ENCODE measurements around the gene DNAJC18.
"Not testable (repeated sequence)": the region's sequence is repeated elsewhere in the genome, so short reads cannot be mapped to it uniquely, and the experiment has no call there.

DNAJC18 gene

DNA sequence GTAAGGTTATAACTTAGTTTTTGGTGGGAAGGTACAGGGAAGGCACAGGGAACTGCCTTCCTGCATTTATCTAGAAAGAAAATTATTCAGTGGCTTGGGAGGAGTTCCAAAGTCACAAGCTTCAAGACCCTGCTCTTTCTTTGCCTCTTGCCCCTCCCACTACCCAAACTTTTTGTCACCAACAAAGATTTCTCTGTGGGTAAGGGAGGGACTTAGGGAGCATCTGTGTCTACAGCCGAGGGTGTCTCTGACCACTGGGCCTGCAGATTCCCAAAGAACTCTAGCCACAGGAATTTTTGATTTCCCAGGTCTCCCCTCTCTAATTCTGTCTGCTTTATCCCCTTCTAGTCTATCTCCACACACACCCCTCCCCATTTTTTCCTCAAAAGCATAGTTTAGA lies 21.1 kb upstream of the DNAJC18 start:
- DNase-seq = no peak

DNA sequence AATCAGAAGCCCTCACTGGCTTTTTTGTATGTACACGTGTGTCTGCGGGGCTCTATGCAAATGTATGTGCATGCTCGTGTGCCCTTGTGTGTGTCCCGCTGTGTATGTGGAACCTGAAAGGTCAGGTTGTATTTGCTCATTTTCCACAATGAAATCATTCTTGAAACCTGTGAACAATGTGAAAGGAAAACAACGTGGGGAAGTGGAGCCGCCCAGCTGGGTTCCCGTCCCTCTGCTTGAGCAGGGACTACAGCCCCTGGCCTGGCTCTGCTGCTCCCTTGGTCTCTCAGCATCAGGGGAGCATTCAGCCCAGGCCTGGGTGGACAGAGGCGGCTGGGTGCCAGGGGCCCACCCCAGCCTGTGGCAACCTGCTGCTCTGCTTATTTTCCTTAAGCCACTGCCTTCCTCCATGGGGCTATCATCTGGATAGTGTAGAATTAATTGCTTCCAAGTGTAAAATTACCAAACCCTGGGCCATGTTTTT lies 20.2 kb upstream of the DNAJC18 start:
- DNase-seq = no peak

DNA sequence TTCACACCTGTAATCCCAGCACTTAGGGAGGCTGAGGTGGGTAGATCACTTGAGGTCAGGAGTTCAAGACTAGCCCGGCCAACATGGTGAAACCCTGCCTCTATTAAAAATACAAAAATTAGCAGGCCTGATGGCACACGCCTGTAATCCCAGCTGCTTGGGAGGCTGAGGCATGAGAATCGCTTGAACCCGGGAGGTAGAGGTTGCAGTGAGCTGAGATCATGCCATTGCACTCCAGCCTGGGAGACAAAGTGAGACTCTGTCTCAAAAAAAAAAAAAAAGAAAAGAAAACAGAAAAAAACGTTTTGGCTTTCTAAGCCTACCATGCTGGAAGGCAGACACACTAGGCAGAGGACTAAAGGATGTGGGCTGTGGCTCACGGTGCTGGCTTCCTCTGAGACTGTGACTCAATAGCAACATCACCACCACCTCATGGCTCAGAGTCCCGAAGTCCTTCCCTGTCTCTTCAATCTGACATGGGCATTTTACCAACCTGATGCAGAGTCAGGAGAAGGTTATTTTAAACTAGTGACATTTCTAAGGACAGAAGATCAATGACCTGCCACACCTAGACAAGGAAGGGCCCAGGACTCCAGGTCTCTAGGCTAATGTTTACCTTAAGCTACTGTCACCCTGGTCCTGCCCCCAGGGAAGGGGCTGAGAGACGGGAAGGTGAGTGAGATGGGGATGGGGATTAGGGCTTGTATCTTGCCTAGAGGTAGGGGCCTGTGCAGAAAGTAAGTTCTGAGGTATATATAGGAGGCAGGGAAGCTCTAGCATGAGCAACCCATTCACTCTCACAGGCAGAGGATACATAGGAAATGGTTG lies 19.5 kb upstream of the DNAJC18 start:
- DNase-seq = peak; percentile 89

DNA sequence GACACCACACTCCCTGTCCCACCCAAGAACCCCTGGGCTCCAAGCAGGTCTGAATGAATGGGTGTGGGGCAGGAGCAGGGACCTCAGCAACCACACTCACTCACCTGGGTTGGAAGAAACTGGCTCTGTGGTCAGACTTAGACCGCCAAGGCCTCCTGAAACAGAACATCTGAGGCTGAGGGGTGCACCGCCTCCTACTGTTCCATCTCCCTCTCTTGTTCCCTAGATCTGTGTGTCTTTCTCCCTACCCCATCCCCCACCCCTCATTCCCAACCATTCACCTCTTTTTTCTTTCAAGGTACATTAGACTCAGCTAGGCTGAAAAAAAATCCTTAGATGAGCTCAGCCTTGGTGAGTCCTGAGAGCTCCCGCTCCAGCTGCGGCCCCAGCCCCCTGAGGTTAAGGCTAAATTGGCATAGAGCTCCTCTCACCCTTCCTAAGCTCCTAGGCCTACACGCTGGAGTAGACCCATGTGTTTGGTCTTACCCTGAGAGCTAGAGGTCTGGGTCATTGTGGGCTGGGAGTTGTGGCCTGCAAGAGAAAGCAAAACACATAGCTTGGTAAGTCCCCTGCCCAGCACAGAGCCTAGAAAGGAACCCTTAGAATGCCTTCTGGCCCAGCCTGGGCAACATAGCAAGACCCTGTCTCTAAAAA lies 18.5 kb upstream of the DNAJC18 start:
- no peak for DNase-seq

DNA sequence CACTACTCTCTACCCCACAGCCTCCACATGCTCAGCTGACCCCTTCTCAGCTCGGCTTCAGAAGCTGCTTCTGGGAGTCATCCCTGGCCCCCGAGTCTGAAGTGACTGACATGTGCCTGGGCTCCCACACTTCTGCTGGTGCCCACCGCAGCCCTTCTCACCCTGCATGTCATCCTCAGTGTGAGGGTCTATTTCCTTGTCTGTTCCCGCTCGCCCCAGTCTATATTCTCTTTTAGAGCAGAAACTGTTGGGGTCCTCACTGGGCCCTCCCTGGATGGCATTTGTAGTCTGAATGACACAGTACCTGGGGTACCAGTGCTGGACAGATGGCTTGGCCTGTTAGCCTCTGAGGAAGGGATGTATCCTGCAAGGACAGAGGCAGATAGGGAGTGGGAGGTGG lies 17.9 kb upstream of the DNAJC18 start:
- DNase-seq = no peak

DNA sequence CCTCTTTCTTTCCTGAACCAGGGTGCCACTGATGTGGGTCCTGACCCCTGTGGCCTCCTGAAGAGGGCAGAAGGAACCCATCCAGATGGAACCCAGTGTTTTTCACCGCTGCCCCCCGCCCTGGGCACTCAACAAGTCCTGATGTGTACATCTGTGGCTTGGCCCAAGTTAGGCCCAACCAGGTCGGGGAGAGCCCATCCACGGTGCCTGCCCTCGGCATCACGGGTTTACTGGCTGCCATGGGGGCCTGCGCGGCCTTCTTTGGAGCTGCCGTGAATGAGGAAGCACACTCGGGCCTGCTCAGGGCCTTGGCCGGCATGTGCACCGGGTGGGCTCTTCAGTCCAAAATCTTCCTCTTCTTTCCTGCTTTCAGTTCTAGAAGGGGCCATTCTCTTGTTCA lies 17.5 kb upstream of the DNAJC18 start:
- no peak for DNase-seq

DNA sequence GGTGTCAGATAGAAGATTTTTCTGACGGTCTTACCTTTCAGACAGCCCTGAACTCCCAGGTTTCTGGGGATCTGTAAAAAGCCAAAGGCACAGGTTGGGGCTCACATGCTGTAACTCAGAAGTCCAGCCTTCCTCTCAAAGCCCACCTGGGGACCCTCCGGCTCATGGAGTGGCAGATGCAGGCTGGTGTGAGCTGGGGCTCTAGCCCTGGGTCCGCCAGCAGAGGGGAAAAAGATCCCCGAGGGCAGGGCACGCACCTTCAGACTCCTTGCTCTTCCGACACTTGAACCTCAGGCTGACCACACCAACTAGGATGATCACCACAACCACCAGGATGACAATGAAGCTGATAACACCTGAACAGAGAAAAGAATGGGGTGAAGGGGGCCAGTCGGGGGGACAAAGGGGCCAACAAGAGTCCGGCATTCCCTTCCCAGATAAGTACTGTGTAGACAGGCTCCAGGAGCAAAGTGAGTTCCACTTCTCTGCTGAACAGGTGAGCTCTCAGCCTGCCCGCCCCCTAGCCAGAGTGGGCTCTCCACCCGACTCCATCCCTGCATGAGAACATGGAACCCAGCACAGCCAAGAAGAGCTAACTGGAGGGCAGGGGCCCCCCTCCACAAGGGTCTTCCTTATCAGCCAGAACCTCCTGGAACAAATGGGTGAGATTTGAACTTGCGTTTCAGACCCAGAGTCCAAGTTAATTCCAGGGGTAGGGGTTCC lies 15.4 kb upstream of the DNAJC18 start:
- DNase-seq = no peak

DNA sequence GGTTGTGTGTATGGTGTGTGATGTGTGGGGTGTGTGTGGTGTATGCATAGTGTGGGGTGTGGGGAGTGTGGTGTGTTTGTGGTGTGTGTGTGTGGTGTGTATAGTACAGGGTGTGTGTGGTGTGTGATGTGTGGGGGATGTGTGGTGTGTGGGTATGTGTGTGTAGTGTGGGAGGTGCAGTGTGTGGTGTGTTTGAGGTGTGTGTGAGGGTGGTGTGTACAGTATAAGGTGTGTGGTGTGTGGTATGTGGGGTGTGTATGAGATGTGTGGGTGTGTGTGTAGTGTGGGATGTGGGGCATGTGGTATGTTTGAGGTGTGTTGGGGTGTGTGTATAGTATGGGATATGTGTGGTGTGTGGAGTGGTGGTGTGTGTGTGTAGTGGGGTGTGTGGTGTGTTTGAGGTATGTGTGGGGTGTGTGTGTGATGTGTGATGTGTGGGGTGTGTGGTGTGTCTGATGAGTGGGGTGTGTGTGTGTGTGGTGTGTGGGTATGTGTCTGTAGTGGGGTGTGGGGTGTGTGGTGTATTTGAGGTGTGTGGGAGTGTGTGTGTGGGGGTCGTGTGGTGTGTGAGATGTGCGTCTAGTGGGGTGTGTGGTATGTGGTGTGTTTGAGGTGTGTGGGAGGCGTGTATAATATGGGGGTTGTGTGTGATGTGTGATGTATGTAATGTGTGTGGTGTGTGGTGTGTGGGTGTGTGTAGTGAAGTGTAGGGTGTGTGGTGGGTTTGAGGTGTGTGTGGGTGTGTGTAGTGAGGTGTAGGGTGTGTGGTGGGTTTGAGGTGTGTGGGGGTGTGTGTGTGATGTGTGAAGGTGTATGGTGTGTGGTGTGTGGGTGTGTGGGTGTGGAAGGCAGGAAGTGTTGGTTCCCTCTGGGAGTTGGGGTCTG lies 14.6 kb upstream of the DNAJC18 start:
- no peak for DNase-seq

DNA sequence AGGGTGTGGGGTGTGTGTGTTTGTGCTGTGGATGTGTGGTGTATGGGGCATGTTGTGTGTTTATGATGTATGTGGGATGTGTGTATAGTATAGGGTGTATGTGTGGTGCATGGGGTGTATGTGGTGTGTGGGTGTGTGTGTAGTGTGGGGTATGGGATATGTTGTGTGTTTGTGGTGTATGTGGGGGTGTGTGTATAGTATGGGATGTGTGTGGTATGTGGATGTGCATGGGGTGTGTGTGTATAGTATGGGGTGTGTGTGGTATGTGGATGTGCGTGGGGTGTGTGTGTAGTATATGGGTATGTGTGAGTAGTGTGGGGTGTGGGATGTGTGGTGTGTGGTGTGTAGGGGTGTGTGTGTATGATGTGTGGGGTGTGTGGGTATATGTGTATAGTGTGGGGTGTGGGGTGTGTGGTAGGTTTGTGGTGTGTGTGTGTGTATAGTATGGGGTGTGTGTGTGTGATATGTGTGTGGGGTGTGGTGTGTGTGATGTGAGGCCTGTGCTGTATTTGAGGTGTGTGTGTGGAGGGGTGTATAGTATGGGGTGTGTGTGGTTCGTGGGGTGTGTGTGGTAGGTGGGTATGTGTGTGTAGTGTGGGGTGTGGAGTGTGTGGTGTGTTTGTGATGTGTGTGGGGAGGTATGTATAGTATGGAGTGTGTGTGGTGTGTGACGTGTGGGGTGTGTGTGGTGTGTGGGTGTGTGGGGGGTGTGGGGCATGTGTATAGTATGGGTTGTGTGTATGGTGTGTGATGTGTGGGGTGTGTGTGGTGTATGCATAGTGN lies 12.7 kb upstream of the DNAJC18 start:
- no peak for DNase-seq

DNA sequence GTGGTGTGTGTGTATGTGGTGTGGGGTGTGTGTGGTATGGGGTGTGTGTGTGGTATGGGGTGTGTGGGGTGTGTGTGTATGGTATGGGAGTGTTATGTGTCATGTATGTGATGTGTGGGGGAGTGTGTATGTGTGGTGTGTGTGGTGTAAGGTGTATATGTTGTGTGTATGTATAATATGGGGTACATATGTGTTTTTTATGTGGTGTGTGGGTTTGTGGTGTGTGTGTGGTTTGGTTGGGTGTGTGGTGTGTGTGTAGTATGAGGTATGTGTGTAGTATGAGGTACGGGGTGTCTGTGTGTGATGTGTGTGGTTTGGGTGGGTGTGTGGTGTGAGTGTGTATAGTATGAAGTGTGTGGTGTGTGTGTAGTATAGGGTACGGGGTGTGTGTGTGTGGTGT lies 11.9 kb upstream of the DNAJC18 start:
- no peak for DNase-seq

DNA sequence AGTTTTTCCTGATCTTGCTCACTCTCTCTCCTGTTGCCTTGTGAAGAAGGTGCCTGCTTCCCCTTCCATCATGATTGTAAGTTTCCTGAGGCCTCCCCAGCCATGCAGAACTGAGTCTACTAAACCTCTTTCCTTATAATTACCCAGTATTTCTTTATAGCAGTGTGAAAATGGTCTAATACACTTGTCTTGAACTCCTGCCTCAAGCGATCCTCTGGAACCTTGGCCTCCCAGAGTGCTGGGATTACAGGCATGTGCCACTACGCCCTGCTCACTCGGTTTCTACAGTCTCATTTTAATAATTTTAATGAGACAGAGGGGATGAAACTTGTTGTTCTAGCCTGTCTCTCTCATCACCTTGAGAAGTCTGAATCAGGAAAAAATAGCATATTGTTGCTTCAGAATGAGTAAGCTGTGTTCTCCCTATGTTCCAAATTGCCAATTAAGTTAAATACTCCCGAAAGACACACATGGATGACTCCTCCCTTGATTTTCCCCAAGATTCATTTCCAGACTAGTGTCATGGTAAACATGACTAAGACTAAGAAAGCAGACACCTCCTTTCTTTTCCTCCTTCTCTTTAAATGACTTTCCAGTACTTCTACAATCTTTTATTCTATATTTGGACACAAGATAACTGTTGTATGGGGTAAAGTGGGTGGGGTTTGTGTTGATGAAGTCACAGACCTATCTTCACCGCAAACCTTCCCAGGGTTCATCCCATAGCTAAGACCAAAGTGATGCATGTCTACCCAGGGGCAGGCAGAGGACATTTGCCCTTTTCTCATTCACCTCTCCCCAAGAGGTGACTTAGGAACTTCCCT lies 7.8 kb upstream of the DNAJC18 start:
- no peak for DNase-seq

DNA sequence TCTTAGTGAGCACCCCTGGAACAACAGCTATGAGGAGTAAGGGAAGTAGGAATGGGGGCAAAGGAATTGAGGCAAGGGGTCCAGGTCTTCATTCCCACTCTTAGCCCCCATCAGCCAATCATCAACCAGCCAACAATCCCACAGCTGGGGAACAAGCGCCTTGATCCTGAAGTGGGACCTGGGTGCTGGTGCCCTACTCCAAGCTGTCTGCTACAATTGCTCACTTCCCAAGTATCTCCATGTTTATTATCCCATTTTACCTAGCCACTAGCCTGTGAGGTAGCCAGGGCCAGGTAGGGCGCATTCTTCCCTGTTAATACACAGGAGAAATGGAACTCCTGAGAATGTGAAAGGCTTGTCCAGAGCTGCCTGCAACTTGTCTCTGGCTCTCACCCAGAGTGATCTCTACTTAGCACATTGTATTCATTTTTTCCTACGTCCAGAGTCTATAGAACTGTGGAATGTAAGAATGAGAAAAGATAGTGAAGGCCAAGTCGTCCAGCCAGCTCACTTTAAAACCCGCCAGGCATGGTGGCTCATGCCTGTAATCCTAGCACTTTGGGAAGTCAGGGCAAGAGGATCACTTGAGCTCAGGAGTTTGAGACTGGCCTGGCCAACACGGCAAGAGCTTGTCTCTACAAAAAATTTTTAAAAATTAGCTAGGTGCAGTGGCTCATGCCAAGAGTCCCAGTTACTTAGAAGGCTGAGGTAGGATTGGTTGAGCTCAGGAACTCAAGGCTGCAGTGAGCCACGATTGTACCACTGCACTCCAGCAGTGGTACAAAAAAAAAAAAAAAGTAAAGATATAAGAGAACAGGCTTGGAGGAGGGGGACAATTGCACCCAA lies 6.2 kb upstream of the DNAJC18 start:
- DNase-seq = no peak

DNA sequence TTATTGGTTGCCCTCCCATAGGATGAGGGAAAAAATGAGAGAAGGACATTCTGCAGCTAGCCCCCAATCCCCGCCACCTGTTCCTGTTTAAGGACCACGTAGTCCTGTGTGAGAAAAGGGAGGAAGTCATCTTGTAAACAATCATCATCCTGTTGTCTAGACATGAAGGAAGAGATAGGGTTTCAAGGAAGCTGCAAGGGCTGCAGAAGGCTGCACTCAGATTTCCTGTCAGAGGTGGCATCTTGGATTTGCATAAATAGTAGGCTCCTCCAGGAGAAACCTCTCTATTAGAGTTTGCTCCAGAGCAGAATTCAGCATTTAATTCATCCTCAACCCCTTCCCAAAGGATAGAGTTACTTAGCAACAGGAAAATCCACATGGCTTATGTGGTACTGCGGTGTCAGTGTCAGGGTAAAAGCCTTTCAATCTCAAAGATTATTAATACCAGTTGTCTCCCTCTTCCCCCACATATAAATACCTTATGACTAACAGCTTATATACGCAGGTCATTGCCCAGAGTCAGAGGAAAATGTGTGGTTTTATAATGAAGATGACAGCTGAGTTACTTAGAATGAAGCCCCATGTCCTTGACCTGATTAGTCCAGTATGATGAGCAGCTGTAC lies 4.6 kb upstream of the DNAJC18 start:
- DNase-seq = peak; percentile 63

DNA sequence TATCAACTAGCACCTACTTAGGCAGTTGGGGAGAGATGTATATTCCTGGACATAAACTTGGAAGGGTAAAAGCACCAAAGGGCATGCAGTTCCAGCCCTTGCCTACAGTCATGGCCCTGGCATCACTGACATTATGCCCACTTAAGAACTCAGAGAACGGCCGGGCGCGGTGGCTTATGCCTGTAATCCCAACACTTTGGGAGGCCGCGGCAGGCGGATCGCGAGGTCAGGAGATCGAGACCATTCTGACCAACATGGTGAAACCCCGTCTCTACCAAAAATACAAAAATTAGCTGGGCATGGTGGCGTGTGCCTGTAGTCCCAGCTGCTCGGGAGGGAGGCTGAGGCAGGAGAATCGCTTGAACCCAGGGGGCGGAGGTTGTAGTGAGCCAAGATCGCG lies 1.1 kb upstream of the DNAJC18 start:
- DNase-seq = not testable (repeated sequence)

DNA sequence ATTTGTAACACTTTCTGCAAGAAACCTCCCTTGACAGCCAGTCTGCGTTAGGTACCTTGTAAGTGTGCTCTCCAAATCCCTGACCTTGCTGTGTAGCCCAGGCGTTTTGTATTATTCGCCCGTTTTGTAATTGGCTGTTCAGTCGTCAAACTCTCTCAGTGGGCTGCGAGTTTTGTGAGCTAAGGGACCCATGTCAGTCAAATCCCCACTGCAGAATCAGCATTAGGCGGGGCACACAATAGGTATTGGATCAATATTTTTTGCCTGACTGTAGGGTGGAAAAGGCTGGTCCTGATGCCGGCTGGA lies 665 bp downstream of the DNAJC18 start:
- no peak for DNase-seq

DNA sequence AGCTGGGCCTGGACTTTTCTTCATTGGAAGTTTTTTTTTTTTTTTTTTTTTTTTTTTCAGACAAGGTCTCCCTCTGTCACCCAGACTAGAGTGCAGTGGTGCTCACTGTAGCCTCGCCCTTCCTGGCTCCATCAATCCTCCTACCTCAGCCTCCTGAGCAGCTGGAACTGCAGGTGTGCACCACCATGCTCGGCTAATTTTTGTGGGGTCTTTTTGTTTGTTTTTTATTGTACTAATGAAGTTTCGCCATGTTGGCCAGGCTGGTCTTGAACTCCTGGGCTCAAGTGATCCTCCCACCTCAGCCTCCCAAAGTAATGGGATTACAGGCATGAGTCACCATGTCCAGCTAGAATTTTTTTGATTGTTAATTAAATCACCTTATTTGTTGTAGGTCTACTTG lies 3.6 kb downstream of the DNAJC18 start:
- no peak for DNase-seq

DNA sequence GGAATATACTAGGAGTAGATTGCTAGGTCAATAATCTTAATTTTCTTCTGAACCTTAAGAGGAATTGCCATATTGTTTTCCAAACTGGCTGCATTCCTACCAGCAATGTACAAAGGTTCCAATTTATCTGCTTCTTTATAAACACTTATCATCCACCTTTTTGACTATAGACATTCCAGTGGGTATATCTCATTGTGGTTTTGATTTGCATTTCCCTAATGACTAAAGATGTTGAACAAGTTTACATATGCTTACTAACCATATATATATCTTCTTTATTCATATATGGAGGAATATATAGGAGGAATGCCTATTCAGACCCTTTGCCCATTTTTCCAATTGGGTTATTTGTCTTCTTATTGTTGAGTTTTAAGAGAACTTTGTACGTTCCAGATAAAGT lies 7.6 kb downstream of the DNAJC18 start:
- no peak for DNase-seq

DNA sequence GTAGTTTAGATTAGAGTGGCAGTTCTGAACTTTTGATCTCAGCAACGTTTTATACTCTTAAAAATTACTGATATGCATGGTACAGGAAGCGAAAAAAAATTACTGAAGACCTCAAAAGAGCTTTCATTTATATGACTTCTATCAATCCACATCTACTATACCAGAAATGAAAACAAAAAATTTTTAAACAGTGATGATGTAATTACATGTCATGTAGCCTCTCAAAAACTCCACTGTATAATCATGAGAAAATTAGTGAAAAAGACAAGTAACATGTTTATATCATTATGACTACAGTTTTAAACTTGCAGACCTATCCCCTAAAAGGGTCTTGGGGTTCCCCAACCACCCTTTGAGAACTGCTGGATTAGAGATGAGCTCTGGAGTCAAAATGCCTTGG lies 9.3 kb downstream of the DNAJC18 start:
- DNase-seq = no peak

DNA sequence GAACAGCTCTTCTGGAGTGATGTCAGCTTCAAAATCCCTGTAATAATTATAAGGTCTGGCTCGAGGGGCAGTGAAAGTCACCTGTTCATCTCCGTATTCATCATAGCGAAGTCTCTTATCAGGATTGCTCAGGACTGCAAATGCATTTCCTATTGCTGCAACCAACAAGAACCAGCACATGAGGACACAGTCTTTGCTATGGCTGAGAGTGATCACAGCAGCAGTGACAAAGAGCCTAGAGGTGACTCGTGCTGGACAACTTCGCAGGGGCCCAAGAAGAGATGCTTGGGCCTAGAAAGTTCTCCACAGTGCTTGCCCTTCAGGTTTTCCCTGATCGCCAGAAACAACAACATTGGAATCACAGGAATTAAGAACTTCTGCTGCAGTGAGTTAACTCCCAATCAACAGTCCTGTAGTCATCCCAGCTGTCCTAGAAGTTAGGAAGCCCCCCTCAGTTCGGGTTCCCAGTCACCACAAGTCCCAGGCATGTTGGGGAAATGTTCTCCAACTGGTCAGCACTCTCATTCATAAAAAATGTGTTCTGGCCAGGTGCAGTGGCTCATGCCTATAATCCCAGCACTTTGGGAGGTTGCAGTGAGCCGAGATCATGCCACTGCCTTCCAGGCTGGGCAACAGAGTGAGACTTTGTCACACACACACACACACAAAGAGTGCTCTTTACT lies 13.0 kb downstream of the DNAJC18 start:
- DNase-seq = no peak

Measured in central memory CD4-positive, alpha-beta T cell (primary cell).